Measurements from ENCODE around the gene BTNL8.

DNA sequence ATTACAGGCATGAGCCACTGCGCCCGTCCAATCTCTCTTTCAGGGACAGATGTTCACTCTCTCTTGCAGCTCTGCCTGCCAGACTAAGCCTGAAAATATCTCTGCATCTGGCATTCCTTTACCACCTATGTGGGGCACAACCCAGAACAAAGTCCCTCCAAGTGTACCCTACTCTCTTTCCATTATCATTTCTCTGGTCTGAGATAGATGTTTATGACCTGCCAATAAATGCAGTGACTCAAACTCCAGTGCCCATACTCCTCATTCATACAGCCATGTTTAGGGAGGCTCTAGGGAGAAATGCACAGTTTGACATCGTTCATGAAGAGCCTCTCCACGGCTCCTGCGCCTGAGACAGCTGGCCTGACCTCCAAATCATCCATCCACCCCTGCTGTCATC, 89.6 kb downstream of the BTNL8 start, which contains the start of gene BTNL3:
- TF ChIP-seq EZH2 (IDR thresholded peaks at IDR 0.05; ENCODE audit: borderline replicate concordance): no peak
- TF ChIP-seq, protein P1, sequence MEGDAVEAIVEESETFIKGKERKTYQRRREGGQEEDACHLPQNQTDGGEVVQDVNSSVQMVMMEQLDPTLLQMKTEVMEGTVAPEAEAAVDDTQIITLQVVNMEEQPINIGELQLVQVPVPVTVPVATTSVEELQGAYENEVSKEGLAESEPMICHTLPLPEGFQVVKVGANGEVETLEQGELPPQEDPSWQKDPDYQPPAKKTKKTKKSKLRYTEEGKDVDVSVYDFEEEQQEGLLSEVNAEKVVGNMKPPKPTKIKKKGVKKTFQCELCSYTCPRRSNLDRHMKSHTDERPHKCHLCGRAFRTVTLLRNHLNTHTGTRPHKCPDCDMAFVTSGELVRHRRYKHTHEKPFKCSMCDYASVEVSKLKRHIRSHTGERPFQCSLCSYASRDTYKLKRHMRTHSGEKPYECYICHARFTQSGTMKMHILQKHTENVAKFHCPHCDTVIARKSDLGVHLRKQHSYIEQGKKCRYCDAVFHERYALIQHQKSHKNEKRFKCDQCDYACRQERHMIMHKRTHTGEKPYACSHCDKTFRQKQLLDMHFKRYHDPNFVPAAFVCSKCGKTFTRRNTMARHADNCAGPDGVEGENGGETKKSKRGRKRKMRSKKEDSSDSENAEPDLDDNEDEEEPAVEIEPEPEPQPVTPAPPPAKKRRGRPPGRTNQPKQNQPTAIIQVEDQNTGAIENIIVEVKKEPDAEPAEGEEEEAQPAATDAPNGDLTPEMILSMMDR (IDR thresholded peaks at IDR 0.05; ENCODE audit: poor library complexity): no peak

All from hepatocyte (in vitro differentiated cells).